ENCODE results near the gene INAFM1.

DNA sequence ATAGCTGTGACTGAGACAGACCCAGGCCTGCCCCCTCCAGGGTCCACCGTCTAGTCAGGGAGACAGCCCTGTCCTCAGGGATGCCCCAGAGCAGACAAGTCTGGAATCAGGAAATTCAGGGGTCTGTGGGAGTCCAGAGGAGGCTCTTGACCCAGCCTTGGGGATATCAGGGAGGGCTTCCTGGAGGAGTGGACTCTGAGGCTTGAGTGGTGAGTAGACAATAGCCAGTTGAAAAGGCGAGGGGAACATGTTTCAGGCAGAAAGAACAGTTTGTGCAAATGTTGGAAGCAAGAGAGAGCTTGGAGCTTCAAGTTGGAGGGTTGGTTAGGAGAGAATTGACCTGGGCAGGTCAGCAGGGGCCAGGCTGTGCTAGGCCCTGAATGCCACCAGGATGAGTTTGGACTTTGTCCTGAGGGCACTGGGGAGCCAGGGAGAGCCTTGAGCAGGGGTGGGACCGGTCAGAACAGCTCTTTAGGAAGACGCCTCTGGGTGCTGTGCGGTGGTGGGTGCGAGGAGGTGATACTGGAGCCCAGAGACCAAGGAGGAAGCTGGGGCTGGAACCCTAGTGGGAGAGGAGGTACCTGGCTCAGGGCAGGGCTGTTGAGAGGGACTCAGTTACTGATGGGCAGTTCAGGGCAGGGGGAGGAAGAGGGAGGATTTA is 15.7 kb upstream of the INAFM1 start:
- TF ChIP-seq, protein P1, sequence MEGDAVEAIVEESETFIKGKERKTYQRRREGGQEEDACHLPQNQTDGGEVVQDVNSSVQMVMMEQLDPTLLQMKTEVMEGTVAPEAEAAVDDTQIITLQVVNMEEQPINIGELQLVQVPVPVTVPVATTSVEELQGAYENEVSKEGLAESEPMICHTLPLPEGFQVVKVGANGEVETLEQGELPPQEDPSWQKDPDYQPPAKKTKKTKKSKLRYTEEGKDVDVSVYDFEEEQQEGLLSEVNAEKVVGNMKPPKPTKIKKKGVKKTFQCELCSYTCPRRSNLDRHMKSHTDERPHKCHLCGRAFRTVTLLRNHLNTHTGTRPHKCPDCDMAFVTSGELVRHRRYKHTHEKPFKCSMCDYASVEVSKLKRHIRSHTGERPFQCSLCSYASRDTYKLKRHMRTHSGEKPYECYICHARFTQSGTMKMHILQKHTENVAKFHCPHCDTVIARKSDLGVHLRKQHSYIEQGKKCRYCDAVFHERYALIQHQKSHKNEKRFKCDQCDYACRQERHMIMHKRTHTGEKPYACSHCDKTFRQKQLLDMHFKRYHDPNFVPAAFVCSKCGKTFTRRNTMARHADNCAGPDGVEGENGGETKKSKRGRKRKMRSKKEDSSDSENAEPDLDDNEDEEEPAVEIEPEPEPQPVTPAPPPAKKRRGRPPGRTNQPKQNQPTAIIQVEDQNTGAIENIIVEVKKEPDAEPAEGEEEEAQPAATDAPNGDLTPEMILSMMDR (IDR thresholded peaks at IDR 0.05 in 8 of 11, conservative IDR thresholded peaks at IDR 0.05 in 3 of 11): no peak
- TF ChIP-seq POLR2A (IDR thresholded peaks at IDR 0.05): no peak

All from spleen (tissue), 7 donors.